Trophoblast cell (in vitro differentiated cells and primary cell): ENCODE data around the gene JMJD6.

Experiments used
- DNase-seq, 2 donors: peaks; one replicate each; pipeline ENCODE4 v3.0.0-alpha.2; 2016
- H2AFZ ChIP-seq: 2 replicates; pipeline ENCODE4 v1.6.1; 2013; ENCODE audit warnings: low read length, moderate library complexity, mild to moderate bottlenecking; ENCODE audit not compliant: insufficient read depth, poor library complexity
- H2AK5ac ChIP-seq: 2 replicates; pipeline ENCODE4 v1.6.1; 2013; ENCODE audit warnings: mild to moderate bottlenecking, low read length
- H2BK120ac ChIP-seq: 2 replicates; pipeline ENCODE4 v1.6.1; 2013; ENCODE audit warnings: low read length, mild to moderate bottlenecking, moderate library complexity; ENCODE audit not compliant: insufficient read depth, poor library complexity
- H2BK12ac ChIP-seq: 2 replicates; pipeline ENCODE4 v1.6.1; 2013; ENCODE audit warnings: mild to moderate bottlenecking, low read length, moderate library complexity
- H2BK5ac ChIP-seq: 2 replicates; pipeline ENCODE4 v1.6.1; 2013; ENCODE audit warnings: low read length, low read depth, moderate library complexity, mild to moderate bottlenecking; ENCODE audit not compliant: poor library complexity
- H3K14ac ChIP-seq: 2 replicates; pipeline ENCODE4 v1.6.1; 2013; ENCODE audit warnings: mild to moderate bottlenecking, low read length
- H3K18ac ChIP-seq: 2 replicates; pipeline ENCODE4 v1.6.1; 2013; ENCODE audit warnings: mild to moderate bottlenecking, low read length
- H3K23ac ChIP-seq: 2 replicates; pipeline ENCODE4 v1.6.1; 2013; ENCODE audit warnings: low read length
- H3K27ac ChIP-seq: 2 replicates; pipeline ENCODE4 v1.5.1; 2013; ENCODE audit warnings: low read depth, mild to moderate bottlenecking, inconsistent platforms, low read length, moderate library complexity
- H3K27me3 ChIP-seq: 2 replicates; pipeline ENCODE4 v1.6.1; 2013; ENCODE audit warnings: inconsistent platforms, mild to moderate bottlenecking, low read length, moderate library complexity; ENCODE audit not compliant: insufficient read depth
- H3K36me3 ChIP-seq, 2 experiments: 1 replicate in 1 of 2; 2 replicates in 1 of 2; pipeline ENCODE4 v1.6.1; 2013; ENCODE audit warnings: low read length in 2 of 2, mild to moderate bottlenecking in 2 of 2, moderate library complexity in 1 of 2; ENCODE audit not compliant: insufficient read depth in 2 of 2, control insufficient read depth in 1 of 2
- H3K4ac ChIP-seq: 2 replicates; pipeline ENCODE4 v1.6.1; 2013; ENCODE audit warnings: low read depth, mild to moderate bottlenecking, low read length, moderate library complexity
- H3K4me1 ChIP-seq, 2 experiments: 1 replicate in 1 of 2; 2 replicates in 1 of 2; pipeline ENCODE4 v1.6.1; 2013; ENCODE audit warnings: low read length in 2 of 2, mild to moderate bottlenecking in 2 of 2, moderate library complexity in 1 of 2; ENCODE audit not compliant: insufficient read depth in 2 of 2, control insufficient read depth in 1 of 2
- H3K4me2 ChIP-seq: 2 replicates; pipeline ENCODE4 v1.6.1; 2013; ENCODE audit warnings: inconsistent platforms, mild to moderate bottlenecking, low read length, moderate library complexity
- H3K4me3 ChIP-seq: 2 replicates; pipeline ENCODE4 v1.5.1; 2013; ENCODE audit warnings: mild to moderate bottlenecking, low read depth, low read length, inconsistent platforms
- H3K79me1 ChIP-seq: one replicate; pipeline ENCODE4 v1.6.1; 2013; ENCODE audit warnings: low read length
- H3K79me2 ChIP-seq: 2 replicates; pipeline ENCODE4 v1.6.1; 2013; ENCODE audit warnings: low read length, mild to moderate bottlenecking; ENCODE audit not compliant: control insufficient read depth, insufficient read depth, poor library complexity
- H3K9ac ChIP-seq: 2 replicates; pipeline ENCODE4 v1.6.1; 2013; ENCODE audit warnings: mild to moderate bottlenecking, low read length
- H3K9me3 ChIP-seq: 2 replicates; pipeline ENCODE4 v1.6.1; 2013; ENCODE audit warnings: low read depth, mild to moderate bottlenecking, control low read depth, inconsistent platforms, low read length; ENCODE audit not compliant: insufficient read depth
- H4K12ac ChIP-seq: 2 replicates; pipeline ENCODE4 v1.6.1; 2013; ENCODE audit warnings: low read depth, mild to moderate bottlenecking, low read length, moderate library complexity
- H4K8ac ChIP-seq: 2 replicates; pipeline ENCODE4 v1.6.1; 2013; ENCODE audit warnings: low read depth, mild to moderate bottlenecking, low read length, moderate library complexity
- H4K91ac ChIP-seq: one replicate; pipeline ENCODE4 v1.6.1; 2013; ENCODE audit warnings: low read depth, mild to moderate bottlenecking, low read length, moderate library complexity
- WGBS: extraction: QIAGEN DNeasy Blood & Tissue Kit; methylation state at CpG from one replicate; pipeline ENCODE4 v1.1.7; 2013; ENCODE audit warnings: missing lambda C conversion rate; ENCODE audit not compliant: insufficient read length, insufficient coverage; ENCODE audit errors: extremely low coverage; 5-methylcytosine and 5-hydroxymethylcytosine counted together

JMJD6 gene

GRCh38 chr17:76707985-76708807, 18.2 kb downstream of the JMJD6 start:
- Histone ChIP-seq H4K91ac (no peak overlapping the region), H4K12ac (no peak overlapping the region), H2BK120ac (no peak overlapping the region), H3K9ac (no peak overlapping the region), H2AFZ (no peak overlapping the region), H3K9me3 (no peaks in the 10 kb centered on the region), H3K79me1 (peaks cover 10% of the 10 kb centered on the region), H3K14ac (no peak overlapping the region), H3K4me3 (no peak overlapping the region), H3K4ac (no peak overlapping the region), H3K4me2 (peak overlapping the region; percentile 63), H3K4me1 (peaks cover 20 to 26% of the 10 kb centered on the region in 2 experiments), H3K23ac (no peak overlapping the region), H3K18ac (peak overlapping the region; percentile 38), H2AK5ac (no peak overlapping the region), H2BK5ac (no peak overlapping the region), H3K36me3 (no peaks in the 10 kb centered on the region), H3K79me2 (peaks cover 6% of the 10 kb centered on the region), H4K8ac (no peak overlapping the region), H2BK12ac (no peak overlapping the region), H3K27ac (no peak overlapping the region), H3K27me3 (no peaks in the 10 kb centered on the region)
- WGBS: no CpG with 5 or more reads among the region's 14 CpGs
- no peak for DNase-seq

DNA sequence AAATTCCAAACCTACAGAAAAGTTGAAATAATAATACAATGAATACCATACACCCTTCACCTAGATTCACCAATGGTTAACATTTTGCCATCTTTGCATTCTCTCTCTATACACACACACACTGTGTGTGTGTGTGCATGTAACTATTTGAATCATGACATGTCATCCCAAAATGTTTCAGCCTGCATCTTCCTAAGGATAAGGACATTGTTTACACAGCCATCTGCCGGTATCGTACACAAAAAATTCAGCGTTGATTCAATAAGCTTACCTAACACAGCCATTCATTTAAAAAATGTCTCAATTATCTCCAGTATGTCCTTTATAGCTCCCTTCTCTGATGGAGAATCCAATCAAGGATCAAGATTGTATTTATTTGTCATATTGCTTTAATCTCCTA, 19.6 kb downstream of the JMJD6 start:
- Histone ChIP-seq H3K14ac (no peak overlapping the region), H3K23ac (no peak overlapping the region)
- WGBS: no CpG with 5 or more reads among the region's 3 CpGs

DNA sequence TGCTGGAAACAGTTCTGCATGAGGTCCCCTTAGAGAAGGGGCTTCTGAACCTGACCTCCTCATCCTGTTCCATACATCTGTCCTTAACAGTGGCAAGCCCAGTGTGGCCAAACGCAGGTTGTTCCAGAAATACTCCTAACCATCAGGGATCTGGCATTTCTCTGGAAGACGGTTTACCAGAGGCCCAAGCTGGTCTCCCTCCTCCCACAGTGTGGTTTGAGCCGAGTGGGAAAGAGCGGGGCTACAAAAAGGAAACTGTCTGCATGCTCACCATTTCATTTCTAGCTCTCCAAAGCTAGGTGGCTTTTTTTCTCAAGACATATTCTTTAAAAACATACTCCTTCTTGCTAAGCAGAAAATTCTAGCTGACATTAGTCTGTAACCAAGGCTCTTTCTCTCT, 21.6 kb downstream of the JMJD6 start:
- Histone ChIP-seq H3K4me2 (no peak overlapping the region), H3K14ac (no peak overlapping the region), H2BK12ac (no peak overlapping the region), H2AK5ac (no peak overlapping the region), H2BK5ac (no peak overlapping the region), H3K36me3 (no peaks in the 10 kb centered on the region), H3K9me3 (no peaks in the 10 kb centered on the region), H3K27ac (no peak overlapping the region), H3K9ac (no peak overlapping the region), H3K79me2 (peaks cover 2% of the 10 kb centered on the region), H4K12ac (no peak overlapping the region), H3K4me3 (no peak overlapping the region), H2AFZ (no peak overlapping the region), H3K79me1 (peaks cover 4% of the 10 kb centered on the region), H3K18ac (no peak overlapping the region), H3K4ac (no peak overlapping the region), H3K4me1 (peaks cover 24 to 30% of the 10 kb centered on the region in 2 experiments), H4K8ac (no peak overlapping the region), H3K23ac (no peak overlapping the region), H3K27me3 (no peaks in the 10 kb centered on the region), H2BK120ac (no peak overlapping the region), H4K91ac (no peak overlapping the region)
- DNase-seq: no peak
- WGBS: no CpG with 5 or more reads among the region's 4 CpGs

More for the DNA sequence above, 19.6 kb downstream of the JMJD6 start:
- no peak overlapping the region for H3K4ac ChIP-seq
- H2AFZ ChIP-seq: no peak overlapping the region
- H2BK5ac ChIP-seq: no peak overlapping the region
- no peaks in the 10 kb centered on the region for H3K27me3 ChIP-seq
- H3K9ac ChIP-seq: no peak overlapping the region
- H3K4me2 ChIP-seq: no peak overlapping the region
- no peak overlapping the region for H3K27ac ChIP-seq
- no peaks in the 10 kb centered on the region for H3K36me3 ChIP-seq
- H4K91ac ChIP-seq: no peak overlapping the region
- H2BK120ac ChIP-seq: no peak overlapping the region
- peak; percentile 61 to 84 for DNase-seq
- no peak overlapping the region for H2AK5ac ChIP-seq
- no peak overlapping the region for H3K4me3 ChIP-seq
- no peak overlapping the region for H2BK12ac ChIP-seq
- H3K79me1 ChIP-seq: peaks cover 10% of the 10 kb centered on the region
- peaks cover 20 to 26% of the 10 kb centered on the region in 2 experiments for H3K4me1 ChIP-seq
- no peak overlapping the region for H4K12ac ChIP-seq
- H4K8ac ChIP-seq: no peak overlapping the region
- no peak overlapping the region for H3K18ac ChIP-seq
- H3K9me3 ChIP-seq: no peaks in the 10 kb centered on the region
- H3K79me2 ChIP-seq: peaks cover 6% of the 10 kb centered on the region

DNA sequence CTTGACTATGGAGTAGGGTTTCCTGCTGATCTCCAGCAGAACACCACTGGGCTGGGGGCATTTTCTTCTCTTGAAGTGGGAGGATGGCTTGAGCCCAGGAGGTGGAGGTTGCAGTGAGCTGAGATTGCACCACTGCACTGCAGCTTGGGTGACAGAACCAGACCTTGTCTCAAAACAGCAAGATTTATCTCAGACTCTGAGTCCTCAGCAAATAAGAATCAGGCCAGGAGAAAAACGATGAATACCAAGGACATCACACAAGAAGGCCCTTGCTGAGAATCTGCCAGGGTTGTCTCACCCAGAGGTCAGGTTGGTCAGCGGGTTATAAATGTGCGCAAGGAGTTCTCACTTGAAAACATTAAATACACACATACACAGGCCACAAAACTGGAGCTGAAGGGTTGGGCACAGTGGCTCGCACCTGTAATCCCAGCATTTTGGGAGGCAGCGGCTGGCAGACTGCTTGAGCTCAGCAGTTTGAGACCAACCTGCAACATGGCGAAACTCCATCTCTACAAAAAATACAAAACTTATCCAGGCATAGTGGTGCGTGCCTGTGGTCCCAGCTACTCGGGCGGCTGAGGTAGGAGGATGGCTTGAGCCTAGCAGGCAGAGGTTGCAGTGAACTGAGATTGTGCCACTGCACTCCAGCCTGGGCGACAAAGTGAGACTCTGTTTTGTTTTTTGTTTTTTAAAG, 23.3 kb downstream of the JMJD6 start:
- Histone ChIP-seq H2AK5ac (no peak overlapping the region), H2BK5ac (no peak overlapping the region), H4K12ac (no peak overlapping the region), H3K4ac (no peak overlapping the region), H3K9me3 (no peaks in the 10 kb centered on the region), H3K23ac (no peak overlapping the region), H3K79me1 (no peaks in the 10 kb centered on the region), H3K18ac (no peak overlapping the region), H3K14ac (no peak overlapping the region), H2BK12ac (no peak overlapping the region), H3K4me3 (no peak overlapping the region), H3K4me1 (peaks cover 14 to 16% of the 10 kb centered on the region in 2 experiments), H3K27ac (no peak overlapping the region), H2BK120ac (no peak overlapping the region), H3K9ac (no peak overlapping the region), H3K27me3 (no peaks in the 10 kb centered on the region), H2AFZ (no peak overlapping the region), H3K79me2 (no peaks in the 10 kb centered on the region), H3K4me2 (no peak overlapping the region), H4K91ac (no peak overlapping the region), H4K8ac (no peak overlapping the region), H3K36me3 (no peaks in the 10 kb centered on the region)
- WGBS: no CpG with 5 or more reads among the region's 10 CpGs
- DNase-seq: no peak
